ENCODE measurements around the gene ACOXL.

Gene ACOXL

DNA sequence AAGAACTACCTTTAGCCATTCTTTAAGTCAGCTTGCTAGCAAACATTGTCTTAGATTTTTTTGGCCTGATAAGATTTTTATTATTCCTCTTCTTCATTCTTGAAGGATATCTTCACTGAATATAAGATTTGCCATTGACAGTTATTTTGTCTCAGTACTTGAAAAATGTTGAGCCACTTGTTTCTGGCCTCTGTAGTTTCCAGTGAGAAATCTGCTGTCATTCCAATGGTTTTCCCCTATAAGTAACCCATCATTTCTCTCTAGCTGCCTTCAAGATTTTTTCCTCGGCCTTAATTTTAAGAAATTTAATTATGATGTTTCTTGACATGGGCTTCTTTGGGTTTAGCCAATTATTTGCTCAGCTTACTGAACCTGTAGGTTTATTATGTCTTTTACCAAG lies 32.6 kb downstream of the ACOXL start:
- DNase-seq = no peak

DNA sequence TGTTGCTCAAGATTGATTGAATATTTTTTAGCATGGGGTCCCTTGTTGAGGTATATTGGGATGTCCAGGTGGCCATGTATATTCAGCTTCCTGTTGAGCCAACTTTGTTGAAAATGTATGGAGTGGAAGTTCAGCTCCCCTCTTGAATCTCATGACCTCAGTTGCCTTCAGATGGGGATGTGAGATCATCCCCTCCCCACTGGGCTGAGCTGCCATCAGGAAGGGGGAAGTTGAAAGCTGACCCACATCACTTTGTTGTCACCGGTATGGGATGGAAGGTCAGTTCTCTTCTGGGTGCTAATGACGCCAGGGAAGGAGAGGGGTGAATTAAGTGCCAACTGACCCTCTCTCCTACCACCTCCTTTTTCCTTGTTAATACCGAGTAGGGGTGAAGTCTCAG lies 33.9 kb downstream of the ACOXL start:
- no peak for DNase-seq

DNA sequence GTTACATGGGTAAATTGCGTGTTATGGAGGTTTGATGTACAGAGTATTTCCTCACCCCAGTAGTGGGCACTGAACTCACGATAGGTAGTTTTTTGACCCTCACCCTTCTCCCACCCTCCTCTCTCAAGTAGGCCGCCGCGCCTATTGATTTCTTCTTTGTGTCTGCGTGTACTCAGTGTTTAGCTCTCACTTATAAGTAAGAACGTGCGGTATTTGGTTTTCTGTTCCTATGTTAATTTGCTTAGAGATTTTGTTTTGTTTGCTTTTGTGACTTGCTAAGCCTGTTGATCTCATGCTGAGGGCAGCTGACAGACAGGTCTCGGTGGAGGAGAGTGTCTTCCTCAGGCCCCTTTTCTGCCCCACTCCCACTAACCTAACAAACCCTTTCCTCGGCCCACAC lies 36.2 kb downstream of the ACOXL start:
- no peak for DNase-seq

DNA sequence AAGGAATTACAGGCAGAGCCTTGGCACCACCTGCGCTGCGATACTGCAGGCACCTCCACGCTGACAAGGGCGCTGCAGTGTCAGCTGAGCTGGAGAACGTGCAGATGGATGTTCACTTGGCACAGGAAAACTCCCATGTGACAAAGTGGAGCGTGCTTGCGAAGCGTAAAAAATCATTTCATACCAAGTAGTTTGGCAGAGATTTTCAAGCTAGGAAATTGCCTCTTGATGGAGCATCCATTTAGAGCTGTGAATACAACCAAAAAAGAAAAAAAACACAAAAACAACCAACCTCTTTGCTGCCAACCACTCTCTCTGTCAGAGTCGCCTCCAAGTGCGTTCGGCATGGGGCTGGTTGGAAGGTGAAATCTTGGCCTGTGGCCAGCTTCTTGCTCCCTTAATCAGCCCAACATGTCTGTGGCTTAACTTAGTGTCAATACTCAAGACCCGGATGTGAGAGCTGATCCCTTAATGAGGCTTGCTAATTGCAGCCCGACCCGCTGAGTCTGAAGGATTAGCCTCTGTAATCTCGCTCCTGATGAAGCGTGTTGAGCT lies 38.1 kb downstream of the ACOXL start:
- DNase-seq = no peak

GRCh38 chr2:110770959-110771431 lies 38.6 kb downstream of the ACOXL start:
- no peak for DNase-seq

DNA sequence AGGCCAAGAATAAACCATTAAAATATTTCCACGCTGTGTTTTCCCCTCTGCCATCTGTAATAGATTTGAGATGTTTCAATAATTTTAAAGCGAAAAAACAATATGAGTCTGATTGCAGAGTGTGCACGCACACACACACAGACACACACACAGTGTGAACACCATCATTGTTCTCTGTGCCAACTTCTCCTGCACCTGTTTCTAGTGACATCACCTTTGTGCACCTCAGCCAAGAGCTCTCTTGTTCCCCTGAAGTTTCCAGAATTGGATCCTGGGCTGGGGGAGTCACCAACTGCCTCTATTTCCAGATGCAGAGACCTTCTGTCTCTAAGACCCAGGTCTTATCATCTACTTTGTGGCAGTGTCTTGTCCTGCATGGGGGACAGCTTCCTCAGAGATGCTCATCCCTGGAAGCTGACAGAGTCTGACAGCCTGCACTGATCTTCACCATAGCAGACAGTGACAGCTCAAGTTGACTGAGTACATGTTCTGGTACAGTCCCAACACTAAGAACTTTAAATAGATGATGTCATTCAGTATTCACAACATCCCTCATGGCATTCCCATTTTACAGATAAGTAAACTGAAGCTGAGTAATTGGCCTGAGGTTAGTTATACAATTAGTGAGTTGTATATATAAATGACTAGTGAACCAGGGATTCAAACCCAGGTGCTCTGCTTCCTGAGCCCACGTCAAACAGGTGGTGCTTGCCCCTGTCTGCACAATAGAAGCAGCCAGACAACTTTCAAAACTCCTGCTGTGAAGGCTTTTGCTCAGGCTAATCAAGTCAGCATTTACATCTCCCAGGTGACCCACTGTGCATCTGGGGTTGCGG lies 39.4 kb downstream of the ACOXL start:
- no peak for DNase-seq

GRCh38 chr2:110772383-110772755 lies 40.0 kb downstream of the ACOXL start:
- no peak for DNase-seq

DNA sequence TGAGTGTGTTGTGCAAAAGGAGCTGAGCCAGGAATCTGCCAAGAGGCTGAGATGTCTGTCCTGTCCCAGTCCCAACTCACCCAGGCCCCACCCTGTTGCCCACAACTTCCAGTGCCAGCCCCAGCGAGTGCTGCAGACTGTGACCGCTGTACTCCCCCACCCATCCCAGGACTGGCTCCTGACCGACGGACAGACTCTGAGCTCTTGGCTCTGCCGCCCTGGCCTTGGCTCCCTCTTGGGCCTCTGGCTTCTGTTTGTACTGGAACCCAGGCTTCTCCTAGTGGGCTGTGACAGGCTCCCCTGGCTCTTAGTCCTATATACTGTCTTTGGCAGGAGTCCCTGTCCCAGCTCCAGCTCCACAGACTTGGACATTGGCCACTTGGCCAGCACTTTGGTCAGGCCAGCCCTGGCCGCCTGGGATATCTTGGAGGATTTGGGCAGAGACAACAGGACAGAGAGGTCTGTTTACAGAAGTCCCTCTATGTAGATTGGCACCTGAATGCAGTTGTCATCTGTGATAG lies 41.1 kb downstream of the ACOXL start:
- DNase-seq = no peak

DNA sequence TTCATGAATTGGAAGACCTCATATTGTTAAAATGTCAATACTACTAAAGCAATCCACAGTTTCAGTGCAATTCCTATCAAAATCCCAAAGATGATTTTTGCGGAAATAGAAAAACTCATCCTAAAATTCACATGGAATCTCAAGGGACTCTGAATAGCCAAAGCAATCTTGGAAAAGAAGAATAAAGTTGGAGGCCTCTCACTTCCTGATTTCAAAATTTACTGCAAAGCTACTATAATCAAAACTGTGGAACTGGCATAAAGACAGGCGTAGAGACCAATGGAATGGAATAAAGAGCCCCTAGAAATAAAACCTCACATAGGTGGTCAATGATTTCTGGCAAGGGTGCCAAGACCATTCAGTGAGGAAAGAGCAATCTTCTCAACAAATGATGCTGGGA lies 42.3 kb downstream of the ACOXL start:
- DNase-seq = no peak

DNA sequence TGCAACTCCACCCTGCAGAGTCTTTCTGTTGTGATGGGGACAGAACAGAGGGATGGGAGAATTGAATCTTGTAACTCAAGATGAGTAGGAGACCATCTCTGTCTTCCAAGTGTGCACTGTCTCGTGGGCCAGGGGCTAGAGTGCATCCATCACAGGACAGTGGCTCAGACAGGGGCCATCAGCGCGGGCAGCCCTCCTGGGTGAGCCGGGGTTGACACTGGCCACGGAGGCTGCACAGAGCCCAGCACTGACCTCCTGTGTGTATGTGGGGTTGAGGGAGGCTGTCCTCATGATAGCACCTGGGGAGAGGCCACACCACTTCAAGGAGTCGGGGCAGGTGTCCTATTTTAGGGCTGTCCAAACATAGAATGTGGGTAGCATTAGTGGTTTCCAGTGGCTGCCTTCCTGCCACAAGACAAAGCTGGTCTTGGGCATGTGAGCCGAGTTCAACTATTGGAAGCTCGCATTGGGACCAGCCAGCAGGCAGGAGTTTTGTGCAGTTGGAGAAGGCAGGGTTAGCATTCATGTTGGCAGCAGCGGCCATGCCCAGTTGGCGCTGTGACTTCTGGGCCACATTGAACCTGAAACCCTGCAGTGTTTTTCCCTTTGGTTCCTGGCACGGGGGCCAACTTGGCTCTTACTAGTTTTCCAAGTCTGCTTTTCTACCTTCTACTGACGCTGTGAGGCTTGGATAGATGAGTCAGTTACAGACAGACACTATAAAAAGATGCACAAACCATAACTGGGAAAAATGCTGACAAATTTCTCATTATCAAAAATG lies 45.3 kb downstream of the ACOXL start:
- DNase-seq = no peak

DNA sequence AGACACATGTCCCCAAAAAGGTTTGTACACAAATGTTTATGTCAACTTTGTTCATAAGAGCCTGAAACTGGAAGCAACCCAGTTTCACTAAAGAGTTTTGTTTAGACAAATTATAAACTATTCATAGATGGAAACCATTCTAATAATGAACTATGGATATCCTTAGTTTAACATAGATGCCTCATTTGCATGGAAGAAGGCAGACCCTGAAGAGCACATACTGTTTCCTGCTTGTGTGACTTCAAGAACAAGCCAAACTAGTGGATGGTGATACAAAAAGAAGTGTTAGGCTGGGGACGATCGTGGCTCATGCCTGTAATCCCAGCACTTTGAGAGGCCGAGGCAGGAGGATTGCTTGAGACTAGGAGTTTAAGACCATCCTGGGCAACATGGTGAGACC lies 48.1 kb downstream of the ACOXL start:
- no peak for DNase-seq

DNA sequence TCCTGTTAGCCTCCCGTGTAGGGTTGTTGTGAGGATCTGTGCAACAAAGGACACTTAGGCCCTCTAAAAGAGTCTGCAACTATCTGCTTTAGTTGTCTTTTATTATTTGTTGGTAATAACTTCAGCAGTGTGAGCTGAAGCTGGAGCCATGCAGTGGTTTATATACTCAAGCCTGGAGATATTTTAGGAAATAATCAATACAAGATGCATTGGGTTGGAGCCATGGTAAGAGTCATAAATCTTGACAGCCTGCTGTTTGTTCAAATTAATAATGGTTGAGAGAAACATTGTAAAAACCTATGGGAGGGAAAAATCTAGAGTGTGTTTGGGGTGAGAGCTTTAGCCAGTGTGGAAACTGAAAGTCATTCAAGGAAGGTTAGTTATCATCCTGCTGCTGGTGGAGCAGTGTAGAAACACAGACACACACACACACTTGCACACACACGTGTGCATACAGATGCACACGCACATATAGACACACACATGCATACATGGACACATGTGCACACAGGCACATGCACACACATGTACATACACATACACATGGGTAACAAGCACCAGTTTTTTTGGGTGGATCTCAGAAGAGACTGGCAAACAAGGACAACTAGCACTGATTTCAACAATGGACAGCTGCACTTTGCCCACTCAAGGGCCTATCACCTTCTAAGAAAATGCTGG lies 51.0 kb downstream of the ACOXL start:
- DNase-seq = no peak

DNA sequence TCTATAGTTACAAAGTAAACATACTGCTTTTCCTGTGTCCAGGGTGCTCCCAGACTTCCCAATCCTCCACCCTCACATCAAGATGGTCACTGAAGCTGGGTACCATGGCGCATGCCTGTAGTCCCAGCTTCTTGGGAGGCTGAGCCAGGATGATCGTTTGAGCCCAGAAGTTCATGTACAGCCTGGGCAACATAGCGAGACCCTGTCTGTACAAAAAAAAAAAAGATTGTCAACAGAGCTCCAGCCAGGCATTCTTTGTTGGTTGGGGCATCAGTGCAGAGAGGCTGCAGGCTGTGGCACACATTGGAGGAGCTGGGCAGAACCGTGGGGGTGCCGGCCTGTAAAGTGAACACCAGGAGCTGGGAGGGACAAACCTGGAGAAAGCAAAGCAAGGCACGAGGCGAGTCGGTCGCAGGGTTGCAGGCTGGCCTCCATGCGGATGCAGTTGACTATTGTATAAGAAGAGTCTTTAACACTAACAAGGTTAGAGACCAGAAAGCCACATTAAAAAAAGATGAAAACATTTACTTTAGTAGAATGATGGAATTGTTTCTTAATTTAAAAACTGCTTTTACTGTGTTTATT lies 51.8 kb downstream of the ACOXL start:
- DNase-seq = no peak

- DNase-seq = no peak
Observed at GRCh38 chr2:110785439-110785838, 53.1 kb downstream of the ACOXL start.

GRCh38 chr2:110788976-110789375 lies 56.6 kb downstream of the ACOXL start:
- no peak for DNase-seq

- no peak for DNase-seq
Observed at GRCh38 chr2:110789706-110790105, 57.3 kb downstream of the ACOXL start.

GRCh38 chr2:110790907-110791306 lies 58.5 kb downstream of the ACOXL start:
- DNase-seq = no peak

GRCh38 chr2:110791435-110791834 lies 59.1 kb downstream of the ACOXL start:
- no peak for DNase-seq

- DNase-seq = no peak
Observed at GRCh38 chr2:110793034-110793433, 60.7 kb downstream of the ACOXL start.

GRCh38 chr2:110794390-110794789 lies 62.0 kb downstream of the ACOXL start:
- no peak for DNase-seq

DNA sequence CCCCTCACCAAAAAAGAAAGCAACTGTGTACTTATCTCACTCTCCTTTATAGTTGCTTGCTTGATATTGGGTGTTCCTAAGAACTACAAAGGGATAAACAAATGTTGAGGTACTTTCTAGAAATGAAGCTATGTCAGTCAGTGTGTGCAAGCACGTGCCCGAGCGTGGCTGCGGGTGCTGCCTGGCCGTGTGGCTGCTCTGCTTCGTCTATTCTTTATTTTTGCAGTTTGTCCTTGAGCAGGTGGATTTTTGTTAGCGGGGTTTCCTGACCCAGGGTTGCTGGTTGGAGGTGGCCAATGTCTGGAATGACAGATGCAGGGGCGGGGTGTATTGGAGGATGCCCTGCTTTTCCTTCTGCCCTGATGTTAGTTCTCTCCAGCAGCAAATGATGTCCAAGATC lies 62.6 kb downstream of the ACOXL start:
- DNase-seq = no peak

DNA sequence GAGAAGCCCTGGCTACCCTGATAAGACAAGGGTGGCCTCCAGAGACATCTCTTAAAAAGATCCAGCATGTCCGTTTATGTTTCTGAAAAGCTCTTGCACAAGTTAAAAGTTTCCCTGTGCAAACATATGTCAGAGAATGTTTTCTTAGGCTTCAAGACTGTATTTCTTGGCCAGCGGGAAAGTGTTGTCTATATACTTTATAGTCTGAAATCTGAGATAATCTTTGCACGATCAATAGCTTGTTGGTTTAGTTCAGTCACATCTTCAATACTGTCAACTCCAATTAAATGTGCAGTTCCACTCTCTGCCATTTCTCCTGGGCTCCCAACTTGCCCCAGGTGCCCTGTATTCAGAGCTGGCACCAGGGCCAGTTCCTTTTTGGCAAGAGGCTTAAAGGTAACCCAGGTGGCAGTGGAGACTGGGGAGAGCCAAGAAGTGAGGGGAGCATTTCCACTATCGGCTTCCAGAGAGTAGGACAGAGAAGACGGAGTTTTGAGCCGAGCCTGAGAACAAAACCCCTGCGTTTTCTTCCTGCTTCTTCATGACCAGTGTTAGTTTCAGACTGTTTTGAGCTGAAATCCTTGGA lies 64.4 kb downstream of the ACOXL start:
- DNase-seq = no peak

Measured in hematopoietic multipotent progenitor cell treated with erythropoietin and hydrocortisone succinate and interleukin-3 and kit ligand, for 4 days (in vitro differentiated cells).